Measurements from ENCODE around the gene CA10. TPM values are rescaled to one million over a fixed set of nuclear protein-coding genes. Genes with fewer than 3 reads are reported as not detected.

Gene CA10
- total RNA-seq, 1 donor from 2014 or later = not detected

- no peak for DNase-seq (ENCODE audit: low read depth)
Observed at GRCh38 chr17:51954232-51954765, 204.2 kb downstream of the CA10 start.

DNA sequence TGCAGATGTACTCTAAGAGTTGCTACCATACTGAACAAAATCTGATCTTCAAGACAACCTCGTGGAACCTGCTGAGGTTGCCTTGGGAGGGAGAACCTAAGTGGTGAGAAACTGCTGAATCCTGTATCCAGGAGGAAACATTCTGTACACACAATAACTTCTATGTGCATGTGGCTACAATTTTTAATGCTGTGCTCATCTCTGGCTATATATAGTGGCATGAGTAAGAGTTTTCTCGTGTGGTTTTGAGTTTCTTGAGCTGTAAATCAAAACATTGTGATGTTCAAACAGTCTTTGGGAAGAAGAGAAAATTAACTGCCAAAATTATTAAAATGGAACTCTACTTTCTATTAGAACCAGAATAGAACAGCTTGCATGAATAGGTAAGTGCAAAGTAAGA is 206.8 kb downstream of the CA10 start:
- peak; percentile 46 for DNase-seq (ENCODE audit: low read depth)

- peak; percentile 15 for DNase-seq (ENCODE audit: low read depth)
Observed at GRCh38 chr17:51948128-51948527, 210.4 kb downstream of the CA10 start.

GRCh38 chr17:51947160-51947735 is 211.3 kb downstream of the CA10 start:
- DNase-seq (ENCODE audit: low read depth) = no peak

- no peak for DNase-seq (ENCODE audit: low read depth)
Observed at GRCh38 chr17:51946311-51946710, 212.2 kb downstream of the CA10 start.

DNA sequence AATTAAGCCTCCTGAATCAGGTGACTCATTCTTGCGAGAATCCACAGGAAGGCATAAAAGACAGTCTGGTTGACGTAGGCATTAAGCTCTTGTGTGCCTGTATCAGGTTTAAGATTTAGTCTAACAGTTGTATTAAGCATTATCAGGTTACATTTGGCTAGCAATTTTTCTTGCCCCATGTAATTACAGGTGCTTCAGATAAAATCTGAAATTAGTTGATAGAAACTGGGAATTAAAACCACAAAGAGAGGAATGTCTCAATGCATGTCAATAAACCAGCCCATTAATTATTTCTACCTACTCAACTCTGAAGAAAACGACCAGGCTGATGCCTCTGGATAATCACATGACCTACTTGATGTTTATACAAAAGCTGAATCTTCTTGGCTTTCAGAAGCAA is 217.2 kb downstream of the CA10 start:
- DNase-seq (ENCODE audit: low read depth) = no peak

- no peak for DNase-seq (ENCODE audit: low read depth)
Observed at GRCh38 chr17:51937264-51937663, 221.2 kb downstream of the CA10 start.

GRCh38 chr17:51935477-51935876 is 223.0 kb downstream of the CA10 start:
- no peak for DNase-seq (ENCODE audit: low read depth)

DNA sequence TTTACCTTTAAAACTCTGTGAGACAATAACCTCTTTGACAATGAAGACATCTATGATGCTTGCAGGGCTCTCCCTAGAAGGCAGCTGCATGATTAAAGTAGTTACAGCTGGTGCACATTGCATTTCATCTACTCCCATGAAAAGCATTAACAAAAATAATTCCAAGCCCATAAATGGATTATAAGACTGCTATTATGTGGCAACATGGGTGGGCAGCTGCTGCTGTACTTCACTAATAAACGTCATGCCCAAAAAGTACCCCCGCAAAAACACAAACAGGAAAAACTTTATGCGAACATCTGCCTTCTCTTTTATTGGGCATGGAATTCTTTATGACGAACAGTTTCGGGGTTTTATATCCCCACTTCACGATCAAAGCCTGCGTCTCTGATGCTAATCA is 224.9 kb downstream of the CA10 start:
- peak; percentile 6 for DNase-seq (ENCODE audit: low read depth)

- DNase-seq (ENCODE audit: low read depth) = no peak
Observed at GRCh38 chr17:51926448-51926847, 232.1 kb downstream of the CA10 start.

- no peak for DNase-seq (ENCODE audit: low read depth)
Observed at GRCh38 chr17:51921500-51921899, 237.0 kb downstream of the CA10 start.

GRCh38 chr17:51914577-51914976 is 243.9 kb downstream of the CA10 start:
- DNase-seq (ENCODE audit: low read depth) = no peak

DNA sequence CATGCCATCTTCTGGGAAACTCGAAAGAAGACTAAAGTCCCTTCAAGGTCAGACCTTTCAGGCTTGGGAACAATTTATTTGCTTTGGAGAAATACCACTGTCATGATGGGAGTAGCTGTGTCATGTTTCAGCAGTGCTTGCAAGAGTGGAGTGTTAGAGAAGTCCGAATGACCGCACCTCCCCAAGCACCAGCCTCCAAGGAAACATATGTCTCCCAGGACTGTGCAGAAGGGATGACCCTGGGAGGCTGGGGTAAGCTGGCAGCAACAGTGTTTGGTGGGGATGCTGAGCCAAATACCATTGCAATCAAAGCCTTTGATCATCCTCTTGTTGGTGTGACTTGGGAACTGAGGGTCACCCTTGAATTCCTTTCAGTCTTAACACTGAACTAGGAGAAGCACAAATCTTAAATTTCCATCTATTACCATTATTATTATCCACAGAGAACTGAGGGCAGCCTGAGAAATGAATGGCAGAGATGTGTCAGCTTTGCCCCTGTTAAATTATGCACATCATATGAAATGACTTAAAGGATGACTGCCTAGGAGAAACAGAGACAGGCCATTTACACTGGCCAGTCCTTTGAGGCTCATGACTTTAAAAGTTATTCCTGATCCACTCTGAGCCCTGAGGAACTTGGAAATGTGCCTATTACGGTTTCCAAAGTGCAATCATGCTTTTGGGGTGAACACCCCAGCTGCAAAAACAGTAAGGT is 244.9 kb downstream of the CA10 start:
- no peak for DNase-seq (ENCODE audit: low read depth)

GRCh38 chr17:51912939-51913338 is 245.6 kb downstream of the CA10 start:
- DNase-seq (ENCODE audit: low read depth) = no peak

DNA sequence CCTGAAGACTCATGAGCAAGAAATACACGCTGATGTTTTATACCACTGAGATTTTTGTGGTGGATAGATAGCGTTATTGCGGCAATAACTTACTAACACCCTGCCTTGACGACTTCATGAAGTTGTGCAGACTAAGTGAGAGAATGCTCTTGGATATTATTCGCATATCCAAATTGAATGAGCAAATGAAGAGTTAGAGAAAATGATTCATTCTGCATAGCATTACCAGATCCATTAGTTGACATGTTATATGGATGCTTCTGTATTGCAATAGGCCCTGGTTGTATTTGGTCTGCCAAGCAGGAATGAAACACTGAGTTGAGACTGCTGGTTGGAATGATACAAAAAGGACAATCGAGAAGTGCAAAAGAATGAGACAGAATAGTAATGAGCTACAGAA is 247.3 kb downstream of the CA10 start:
- DNase-seq (ENCODE audit: low read depth) = no peak

DNA sequence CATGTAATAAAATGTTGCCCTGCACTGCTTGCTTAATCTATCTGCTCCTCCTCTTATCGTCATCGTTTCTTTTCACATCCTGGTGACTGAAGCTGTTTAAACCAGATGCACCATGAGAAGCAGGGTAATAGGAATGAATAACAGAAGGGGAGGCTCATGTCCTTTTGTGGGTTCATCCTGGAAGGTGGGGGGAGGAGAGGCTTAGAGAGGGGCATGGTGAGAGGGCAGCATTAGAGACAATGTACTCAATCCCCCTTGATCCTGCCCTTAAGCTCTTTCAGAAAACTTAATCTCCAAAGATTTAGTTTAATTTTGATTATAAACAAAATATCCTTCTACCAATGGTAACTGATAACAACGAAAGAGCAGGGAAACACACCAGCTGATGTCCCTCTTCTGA is 248.5 kb downstream of the CA10 start:
- DNase-seq (ENCODE audit: low read depth) = no peak

DNA sequence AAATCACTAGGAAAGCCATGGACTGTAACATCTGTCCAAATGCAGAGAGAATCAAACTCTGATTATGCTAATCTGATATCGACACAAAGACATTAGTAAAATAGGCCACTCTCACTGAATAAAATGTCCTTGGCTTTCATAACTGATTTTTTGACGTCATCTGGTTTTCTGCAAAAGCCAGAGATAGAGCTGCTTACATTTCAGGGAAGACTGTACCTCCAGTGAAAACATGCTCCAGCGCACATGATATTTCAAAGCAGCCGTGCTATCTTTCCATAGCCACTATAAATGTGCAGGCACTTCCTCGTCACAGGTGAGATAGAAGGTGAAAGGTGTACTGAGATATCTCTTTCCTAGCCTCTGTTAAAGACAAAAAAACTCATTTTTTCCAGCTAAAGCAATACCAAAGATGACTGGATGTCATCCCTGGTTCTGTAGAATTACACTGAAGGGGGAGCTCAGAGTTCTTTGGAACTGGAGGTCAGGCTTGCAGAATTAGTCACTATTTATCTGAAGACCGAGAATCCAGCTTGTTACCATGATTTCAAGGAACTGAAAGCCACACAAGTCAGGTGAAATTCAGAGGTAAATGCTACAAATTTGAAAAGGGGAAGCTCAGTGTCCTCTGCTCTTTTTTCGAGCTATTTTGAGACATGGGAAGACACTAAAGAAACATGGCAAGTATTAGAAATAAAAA is 249.5 kb downstream of the CA10 start:
- DNase-seq (ENCODE audit: low read depth) = no peak

DNA sequence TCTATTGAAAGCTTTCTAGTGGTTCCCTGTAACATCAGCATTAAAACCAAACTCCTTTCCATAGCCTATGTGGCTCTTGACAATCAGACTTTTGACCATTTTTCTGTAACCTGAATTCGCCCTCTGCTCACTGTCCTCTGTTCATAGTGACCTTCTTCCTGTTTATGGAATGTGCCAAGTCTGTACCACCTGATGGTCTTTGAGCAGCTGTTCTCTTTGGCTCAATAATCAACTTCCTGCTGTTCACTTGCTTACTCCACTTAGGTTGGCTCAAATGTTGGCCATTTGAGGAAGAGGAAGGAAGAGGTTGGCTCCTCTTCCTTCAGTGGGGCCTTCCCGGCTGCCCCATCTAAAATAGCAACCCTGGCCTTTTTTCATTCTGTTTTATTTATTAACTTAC is 251.5 kb downstream of the CA10 start:
- no peak for DNase-seq (ENCODE audit: low read depth)

DNA sequence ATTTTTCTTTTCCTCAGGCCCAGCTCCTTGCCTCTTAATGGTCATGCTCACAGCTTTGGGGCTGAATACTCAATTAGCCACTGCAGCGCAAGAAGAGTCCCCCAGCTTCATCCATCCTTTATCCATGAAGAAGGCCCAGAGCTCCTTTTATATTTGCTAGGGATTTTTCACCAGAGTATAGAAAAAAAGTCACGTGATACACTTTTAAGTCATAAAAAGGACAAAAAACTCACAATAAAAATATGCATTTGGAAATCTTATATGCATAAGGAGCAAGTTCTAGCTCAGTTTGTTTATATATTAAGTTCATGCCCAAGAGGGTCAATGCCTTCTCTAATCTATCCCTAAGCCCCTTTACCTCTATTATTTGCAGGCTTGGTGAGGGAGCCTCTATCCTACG is 254.1 kb downstream of the CA10 start:
- no peak for DNase-seq (ENCODE audit: low read depth)

- no peak for DNase-seq (ENCODE audit: low read depth)
Observed at GRCh38 chr17:51901242-51901641, 257.3 kb downstream of the CA10 start.

DNA sequence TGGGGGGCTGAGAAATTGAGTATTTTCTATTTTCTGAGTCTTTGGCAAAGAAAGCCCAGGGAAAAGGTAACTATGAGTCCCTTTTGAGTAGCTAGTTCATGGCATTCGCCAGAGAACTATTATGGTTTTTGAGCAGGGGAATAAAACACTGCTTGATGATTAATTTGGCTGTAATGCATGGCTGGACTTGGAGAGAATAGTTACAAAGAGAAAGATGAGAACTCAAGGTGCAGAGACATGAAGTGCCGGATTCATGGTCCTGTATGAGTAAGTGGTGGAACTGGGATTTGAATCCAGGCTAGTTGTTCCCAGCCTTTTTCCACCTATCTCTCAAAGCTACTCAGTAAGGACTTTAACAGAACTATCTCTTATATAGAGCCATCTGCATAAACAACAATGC is 266.6 kb downstream of the CA10 start:
- DNase-seq (ENCODE audit: low read depth) = no peak

DNA sequence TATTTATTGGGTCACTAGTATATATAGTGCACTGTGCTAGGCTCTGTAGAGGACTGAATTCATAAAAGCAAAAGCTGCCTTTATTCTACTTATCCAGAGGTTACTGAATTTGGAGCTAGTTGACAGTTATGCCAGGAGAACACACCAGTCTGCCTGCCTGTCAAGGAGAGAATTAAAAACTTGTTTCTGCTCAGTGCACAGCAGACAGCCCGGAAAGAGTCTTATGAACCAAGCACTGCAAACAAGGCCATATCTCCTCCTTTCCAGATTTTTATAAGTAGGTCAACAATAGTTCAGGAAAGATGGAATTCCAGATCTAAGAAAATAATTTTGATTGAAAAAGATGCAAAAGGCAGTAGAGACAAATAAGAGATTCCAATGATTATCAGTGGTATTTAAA is 267.8 kb downstream of the CA10 start:
- no peak for DNase-seq (ENCODE audit: low read depth)

Measured in myocyte (in vitro differentiated cells).